HCT116 (cell line): Measurements from ENCODE around the gene AMELX. TPM values are rescaled to one million over a fixed set of nuclear protein-coding genes. Genes with fewer than 3 reads are reported as not detected.

ENCODE experiments used
- ATAC-seq: fragments of 200-7000 bp; cut with Tn5 transposase; 2 replicates; pipeline ENCODE4 v1.9.1; 2020; ENCODE audit warnings: mild to moderate bottlenecking, moderate library complexity
- BruUV-seq: library from RNA; stranded (reverse); fragments of 400-500 nt; replicated peaks from 2 replicates; lab custom pipeline; 2021; lab: Mats Ljungman, UMichigan
- CTCF ChIA-PET: fragments of 300-600 bp; sonication (Branson Sonifier 250); formaldehyde crosslinking; loops from one replicate; lab custom pipeline; 2021; ENCODE audit warnings: antibody characterized with exemption; lab: Charles Lee
- POLR2A ChIA-PET: fragments of 300-600, 350-600 bp; sonication (Branson Sonifier 250); formaldehyde crosslinking; loops from one replicate; lab custom pipeline; 2021; ENCODE audit warnings: antibody characterized with exemption; lab: Charles Lee
- RAD21 ChIA-PET, 2 experiments: fragments of 300-600 bp; sonication (Branson Sonifier 250); formaldehyde crosslinking; loops; one replicate each; lab custom pipeline; 2023; ENCODE audit warnings: low total read pairs in 2 of 2; ENCODE audit not compliant: uncharacterized antibody in 2 of 2, unreplicated experiment in 2 of 2, low non-redundant PET in 1 of 2; lab: Charles Lee
- DNase-seq: peaks from one replicate; pipeline ENCODE4 v3.0.0-alpha.2; 2010; ENCODE audit warnings: low read depth, low spot score
- H2AFZ ChIP-seq: fragments of 200-600 bp; shearing (Covaris generic), sonication (generic); 2 replicates; pipeline ENCODE4 v1.6.1; 2017; ENCODE audit warnings: low read depth, mixed run types, mixed read lengths, antibody characterized with exemption, low read length; ENCODE audit not compliant: poor library complexity, severe bottlenecking
- H3K27ac ChIP-seq: 2 replicates; pipeline ENCODE4 v1.5.1; 2012; ENCODE audit warnings: low read depth, low read length
- H3K27me3 ChIP-seq: fragments of 200-600 bp; sonication (generic); 2 replicates; pipeline ENCODE4 v1.6.1; 2016; ENCODE audit warnings: mixed run types, low read length, mixed read lengths; ENCODE audit not compliant: insufficient read depth
- H3K36me3 ChIP-seq, 2 experiments: fragments of 200-500 bp in 1 of 2; fragments of 200-600 bp in 1 of 2; sonication (Bioruptor generic) in 1 of 2; sonication (generic) in 1 of 2; 2 replicates each; pipeline versions ENCODE4 v1.5.1 to v1.6.1; 2014 to 2016; ENCODE audit warnings: low read length in 2 of 2, inconsistent platforms in 1 of 2, mixed read lengths in 1 of 2, mixed run types in 1 of 2; ENCODE audit not compliant: insufficient read depth in 2 of 2, control insufficient read depth in 1 of 2
- H3K4me1 ChIP-seq, 2 experiments: fragments of 200-600 bp in 1 of 2; sonication (generic) in 1 of 2; 2 replicates each; pipeline versions ENCODE4 v1.5.1 to v1.6.1; 2012 to 2017; ENCODE audit warnings: low read length in 2 of 2, inconsistent platforms in 1 of 2, mild to moderate bottlenecking in 1 of 2, mixed read lengths in 1 of 2, mixed run types in 1 of 2, moderate library complexity in 1 of 2; ENCODE audit not compliant: insufficient read depth in 2 of 2, control insufficient read depth in 1 of 2
- H3K4me2 ChIP-seq: fragments of 200-600 bp; sonication (generic); 2 replicates; pipeline ENCODE4 v1.6.1; 2017; ENCODE audit warnings: mixed run types, low read length, mixed read lengths
- H3K4me3 ChIP-seq, 2 experiments: fragments of 200-600 bp in 1 of 2; sonication (generic) in 1 of 2; replicated peaks in 1 of 2; 2 replicates each; pipeline ENCODE4 v1.5.1; 2011 to 2016; ENCODE audit warnings: low read length in 2 of 2, control low read depth in 1 of 2, low read depth in 1 of 2, mild to moderate bottlenecking in 1 of 2, mixed read lengths in 1 of 2, mixed run types in 1 of 2
- H3K79me2 ChIP-seq: fragments of 200-600 bp; sonication (generic); 2 replicates; pipeline ENCODE4 v1.6.1; 2017; ENCODE audit warnings: mild to moderate bottlenecking, mixed run types, low read length, moderate library complexity, mixed read lengths; ENCODE audit not compliant: insufficient read depth
- H3K9ac ChIP-seq: fragments of 200-600 bp; sonication (generic); 2 replicates; pipeline ENCODE4 v1.6.1; 2016; ENCODE audit warnings: low read length, mixed read lengths
- H3K9me2 ChIP-seq: fragments of 200-600 bp; sonication (generic), shearing (Covaris generic); 2 replicates; pipeline ENCODE4 v1.6.1; 2017; ENCODE audit warnings: mixed run types, mild to moderate bottlenecking, moderate library complexity; ENCODE audit not compliant: insufficient read depth
- H3K9me3 ChIP-seq, 2 experiments: fragments of 200-500 bp in 1 of 2; fragments of 200-600 bp in 1 of 2; sonication (Bioruptor generic) in 1 of 2; sonication (generic) in 1 of 2; 2 replicates each; pipeline ENCODE4 v1.6.1; 2014 to 2017; ENCODE audit warnings: low read length in 2 of 2, mixed read lengths in 2 of 2, inconsistent platforms in 1 of 2, low read depth in 1 of 2, mild to moderate bottlenecking in 1 of 2, mixed run types in 1 of 2, moderate library complexity in 1 of 2; ENCODE audit not compliant: control insufficient read depth in 1 of 2, insufficient read depth in 1 of 2
- H4K20me1 ChIP-seq: fragments of 200-600 bp; sonication (generic), shearing (Covaris generic); 2 replicates; pipeline ENCODE4 v1.6.1; 2017; ENCODE audit warnings: mixed run types, mild to moderate bottlenecking, moderate library complexity; ENCODE audit not compliant: insufficient read depth
- CEBPB ChIP-seq: IDR thresholded peaks from 2 replicates; pipeline ENCODE4 v1.6.1; 2012; ENCODE audit warnings: low read depth
- EGR1 ChIP-seq: IDR thresholded peaks from 2 replicates; pipeline ENCODE4 v1.6.1; 2012; ENCODE audit warnings: low read depth
- JUND ChIP-seq: IDR thresholded peaks from 2 replicates; pipeline ENCODE4 v1.6.1; 2012
- MAX ChIP-seq: IDR thresholded peaks from 2 replicates; pipeline ENCODE4 v1.6.1; 2012
- POLR2AphosphoS5 ChIP-seq: IDR thresholded peaks from 2 replicates; pipeline ENCODE4 v1.6.1; 2011; ENCODE audit warnings: mild to moderate bottlenecking, low read depth, low read length, moderate library complexity
- REST ChIP-seq: IDR thresholded peaks from 2 replicates; pipeline ENCODE4 v1.6.1; 2012; ENCODE audit warnings: low read depth
- SIN3A ChIP-seq: IDR thresholded peaks from 2 replicates; pipeline ENCODE4 v1.6.1; 2012; ENCODE audit warnings: low read depth
- SP1 ChIP-seq: IDR thresholded peaks from 2 replicates; pipeline ENCODE4 v1.6.1; 2012; ENCODE audit warnings: low read depth
- SRF ChIP-seq: IDR thresholded peaks from 2 replicates; pipeline ENCODE4 v1.6.1; 2012; ENCODE audit warnings: low read depth
- TCF7L2 ChIP-seq: IDR thresholded peaks from 2 replicates; pipeline ENCODE4 v1.7.0; 2011; ENCODE audit warnings: borderline replicate concordance, inconsistent platforms; ENCODE audit not compliant: insufficient read depth, insufficient read length; ENCODE audit errors: extremely low read depth
- ZBTB33 ChIP-seq: IDR thresholded peaks from 2 replicates; pipeline ENCODE4 v1.6.1; 2011; ENCODE audit warnings: mild to moderate bottlenecking, low read length, moderate library complexity; ENCODE audit not compliant: insufficient replicate concordance; ENCODE audit errors: extremely low read depth
- ZNF274 ChIP-seq: fragments of 200-500 bp; sonication (Bioruptor generic); IDR thresholded peaks from 2 replicates; pipeline ENCODE4 v1.6.1; 2014; ENCODE audit warnings: mild to moderate bottlenecking, low read depth, low read length, inconsistent platforms
- intact Hi-C: fragments of 100-400 bp; cut with micrococcal nuclease; formaldehyde crosslinking; loops from 2 replicates; pipeline ENCODE4 v1.10.0; 2022
- total RNA-seq: library from RNA; stranded (reverse); gene quantifications from one replicate; pipeline ENCODE4 v1.2.1, GENCODE V29; 2021; ENCODE audit not compliant: unreplicated experiment
- TF ChIP-seq, protein P1 (sequence below), 3 experiments: fragments of 200-600 bp in 1 of 3; sonication (generic) in 1 of 3; IDR thresholded peaks in 2 of 3; conservative IDR thresholded peaks in 1 of 3; 2 replicates each; pipeline ENCODE4 v1.5.1; 2012 to 2017; ENCODE audit warnings: low read depth in 2 of 3, low read length in 2 of 3, antibody characterized with exemption in 1 of 3, borderline replicate concordance in 1 of 3, control low read depth in 1 of 3, mild to moderate bottlenecking in 1 of 3, mixed read lengths in 1 of 3, mixed run types in 1 of 3, moderate library complexity in 1 of 3; ENCODE audit not compliant: insufficient read depth in 1 of 3

The AMELX gene
- total RNA-seq, 1 experiment from 2014 or later: not detected

- Histone ChIP-seq H4K20me1 (no peaks in the 10 kb centered on the region), H3K27me3 (no peaks in the 10 kb centered on the region), H3K9ac (no peak overlapping the region), H3K27ac (no peak overlapping the region), H3K4me2 (no peak overlapping the region), H3K36me3 (no peaks in the 10 kb centered on the region), H3K4me1 (no peaks in the 10 kb centered on the region), H2AFZ (no peak overlapping the region), H3K4me3 (no peak overlapping the region), H3K9me3 (no peaks in the 10 kb centered on the region), H3K79me2 (no peaks in the 10 kb centered on the region), H3K9me2 (no peaks in the 10 kb centered on the region)
- ATAC-seq (no peak), DNase-seq (no peak)
- ChIA-PET POLR2A (no interaction called here), CTCF (no interaction called here), RAD21 (no interaction called here)
- TF ChIP-seq SRF (no peak), ZNF274 (no peak), SP1 (no peak)
- intact Hi-C loops: no loop called here
- no TSS peak for BruUV-seq
These were observed 32.0 kb upstream of the AMELX start for GRCh38 chrX:11261260-11261659.

DNA sequence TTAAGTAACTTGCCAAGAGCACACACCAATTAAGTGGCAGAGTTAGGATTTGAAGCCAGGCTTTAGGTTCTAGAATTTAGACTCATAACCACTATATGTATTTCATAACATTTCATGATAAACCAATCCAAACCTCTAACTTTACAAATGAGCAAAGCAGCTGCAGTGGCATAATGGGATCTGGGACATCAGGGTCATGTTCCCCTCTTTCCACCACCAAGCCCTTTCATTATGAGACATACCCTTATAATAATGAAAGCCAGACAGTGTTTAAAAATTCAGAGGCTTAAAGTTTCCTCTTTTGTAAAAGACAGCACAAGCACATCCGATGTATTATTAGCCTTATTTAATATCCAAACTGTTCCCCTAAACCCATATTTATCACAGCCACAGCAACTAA, 28.3 kb upstream of the AMELX start:
- no peaks in the 10 kb centered on the region for H3K9me3 ChIP-seq
- H3K4me2 ChIP-seq: no peak overlapping the region
- H3K27ac ChIP-seq: no peak overlapping the region
- H2AFZ ChIP-seq: no peak overlapping the region
- ATAC-seq (no peak), DNase-seq (no peak)
- intact Hi-C loops: no loop called here
- H3K4me1 ChIP-seq: no peaks in the 10 kb centered on the region
- ChIA-PET RAD21 (no interaction called here), POLR2A (no interaction called here), CTCF (no interaction called here)
- no TSS peak for BruUV-seq
- no peaks in the 10 kb centered on the region for H3K79me2 ChIP-seq
- H3K9ac ChIP-seq: no peak overlapping the region
- no peaks in the 10 kb centered on the region for H3K9me2 ChIP-seq
- H3K36me3 ChIP-seq: no peaks in the 10 kb centered on the region
- H3K4me3 ChIP-seq: no peak overlapping the region
- H4K20me1 ChIP-seq: no peaks in the 10 kb centered on the region
- H3K27me3 ChIP-seq: no peaks in the 10 kb centered on the region
- TF ChIP-seq SP1: no peak
- TF ChIP-seq EGR1: no peak
- TF ChIP-seq REST: no peak
- no peak for TF ChIP-seq POLR2AphosphoS5
- TF ChIP-seq, protein P1, sequence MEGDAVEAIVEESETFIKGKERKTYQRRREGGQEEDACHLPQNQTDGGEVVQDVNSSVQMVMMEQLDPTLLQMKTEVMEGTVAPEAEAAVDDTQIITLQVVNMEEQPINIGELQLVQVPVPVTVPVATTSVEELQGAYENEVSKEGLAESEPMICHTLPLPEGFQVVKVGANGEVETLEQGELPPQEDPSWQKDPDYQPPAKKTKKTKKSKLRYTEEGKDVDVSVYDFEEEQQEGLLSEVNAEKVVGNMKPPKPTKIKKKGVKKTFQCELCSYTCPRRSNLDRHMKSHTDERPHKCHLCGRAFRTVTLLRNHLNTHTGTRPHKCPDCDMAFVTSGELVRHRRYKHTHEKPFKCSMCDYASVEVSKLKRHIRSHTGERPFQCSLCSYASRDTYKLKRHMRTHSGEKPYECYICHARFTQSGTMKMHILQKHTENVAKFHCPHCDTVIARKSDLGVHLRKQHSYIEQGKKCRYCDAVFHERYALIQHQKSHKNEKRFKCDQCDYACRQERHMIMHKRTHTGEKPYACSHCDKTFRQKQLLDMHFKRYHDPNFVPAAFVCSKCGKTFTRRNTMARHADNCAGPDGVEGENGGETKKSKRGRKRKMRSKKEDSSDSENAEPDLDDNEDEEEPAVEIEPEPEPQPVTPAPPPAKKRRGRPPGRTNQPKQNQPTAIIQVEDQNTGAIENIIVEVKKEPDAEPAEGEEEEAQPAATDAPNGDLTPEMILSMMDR (IDR thresholded peaks at IDR 0.05 in 2 of 3, conservative IDR thresholded peaks at IDR 0.05 in 1 of 3; ENCODE audit: borderline replicate concordance in 1 of 3, insufficient read depth in 1 of 3, low read depth in 2 of 3, low read length in 2 of 3): no peak
- TF ChIP-seq ZNF274: no peak
- no peak for TF ChIP-seq ZBTB33
- no peak for TF ChIP-seq SRF
- TF ChIP-seq JUND: no peak
- TF ChIP-seq SIN3A: no peak
- no peak for TF ChIP-seq MAX
- TF ChIP-seq TCF7L2: no peak
- TF ChIP-seq CEBPB: no peak
